ENCODE results near the gene EXOSC10. TPM values are rescaled to one million over a fixed set of nuclear protein-coding genes. Genes with fewer than 3 reads are reported as not detected.
A peak's percentile ranks its signal among the peaks of the same experiment; 100 is the strongest.

EXOSC10 gene
- total and polyA plus RNA-seq, 2 of the 13 experiments (the other 11 are each of a cell fraction or from before 2014, with no cell fraction given), result 48.4 to 67.6 TPM

GRCh38 chr1:11099310-11100148 lies at the start of gene EXOSC10 (continued):
- TF ChIP-seq ZNF275 (CRISPR knock-in tag; IDR thresholded peaks at IDR 0.05; ENCODE audit: borderline replicate concordance) (peak; percentile 82; the same call in 1 of the 2 replicates), AHDC1 (CRISPR knock-in tag; IDR thresholded peaks at IDR 0.05; ENCODE audit: borderline replicate concordance) (0 out of 2 replicates have a peak, but pooled peaks have one; percentile 14), YY1 (IDR thresholded peaks at IDR 0.05; ENCODE audit: insufficient read depth, insufficient replicate concordance, low read depth, low read length) (peak; percentile 98), PAF1 (CRISPR knock-in tag; IDR thresholded peaks at IDR 0.05) (no peak), ZNF17 (CRISPR knock-in tag; IDR thresholded peaks at IDR 0.05) (no peak), HNRNPLL (IDR thresholded peaks at IDR 0.05; ENCODE audit: low read depth, low read length, poor library complexity, severe bottlenecking) (peak; percentile 66), ZNF816 (CRISPR knock-in tag; IDR thresholded peaks at IDR 0.05; ENCODE audit: borderline replicate concordance) (peak; percentile 84; the same call in 1 of the 2 replicates), HOXA7 (CRISPR knock-in tag; IDR thresholded peaks at IDR 0.05) (no peak), ZNF329 (CRISPR knock-in tag; IDR thresholded peaks at IDR 0.05; ENCODE audit: low read depth) (no peak), DMAP1 (CRISPR knock-in tag; IDR thresholded peaks at IDR 0.05) (peak; percentile 80; the same call in 1 of the 2 replicates), ZNF333 (CRISPR knock-in tag; IDR thresholded peaks at IDR 0.05; ENCODE audit: borderline replicate concordance) (peak; percentile 89; the same call in 1 of the 2 replicates), POLR2AphosphoS2 (IDR thresholded peaks at IDR 0.05; ENCODE audit: low read depth, low read length) (0 out of 2 replicates have a peak, but pooled peaks have one; percentile 38), ZNF30 (CRISPR knock-in tag; IDR thresholded peaks at IDR 0.05) (0 out of 2 replicates have a peak, but pooled peaks have one; percentile 57), SRSF1 (optimal IDR thresholded peaks at IDR 0.05; ENCODE audit: low read depth, low read length) (peak; percentile 26)
- TF ChIP-seq, protein P1, sequence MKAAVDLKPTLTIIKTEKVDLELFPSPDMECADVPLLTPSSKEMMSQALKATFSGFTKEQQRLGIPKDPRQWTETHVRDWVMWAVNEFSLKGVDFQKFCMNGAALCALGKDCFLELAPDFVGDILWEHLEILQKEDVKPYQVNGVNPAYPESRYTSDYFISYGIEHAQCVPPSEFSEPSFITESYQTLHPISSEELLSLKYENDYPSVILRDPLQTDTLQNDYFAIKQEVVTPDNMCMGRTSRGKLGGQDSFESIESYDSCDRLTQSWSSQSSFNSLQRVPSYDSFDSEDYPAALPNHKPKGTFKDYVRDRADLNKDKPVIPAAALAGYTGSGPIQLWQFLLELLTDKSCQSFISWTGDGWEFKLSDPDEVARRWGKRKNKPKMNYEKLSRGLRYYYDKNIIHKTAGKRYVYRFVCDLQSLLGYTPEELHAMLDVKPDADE (CRISPR knock-in tag; IDR thresholded peaks at IDR 0.05), result no peak
- TF ChIP-seq, protein P2, sequence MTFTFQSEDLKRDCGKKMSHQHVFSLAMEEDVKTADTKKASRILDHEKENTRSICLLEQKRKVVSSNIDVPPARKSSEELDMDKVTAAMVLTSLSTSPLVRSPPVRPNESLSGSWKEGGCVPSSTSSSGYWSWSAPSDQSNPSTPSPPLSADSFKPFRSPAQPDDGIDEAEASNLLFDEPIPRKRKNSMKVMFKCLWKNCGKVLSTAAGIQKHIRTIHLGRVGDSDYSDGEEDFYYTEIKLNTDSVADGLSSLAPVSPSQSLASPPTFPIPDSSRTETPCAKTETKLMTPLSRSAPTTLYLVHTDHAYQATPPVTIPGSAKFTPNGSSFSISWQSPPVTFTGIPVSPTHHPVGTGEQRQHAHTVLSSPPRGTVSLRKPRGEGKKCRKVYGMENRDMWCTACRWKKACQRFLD (CRISPR knock-in tag; IDR thresholded peaks at IDR 0.05; ENCODE audit: borderline replicate concordance), result peak; percentile 85; the same call in 1 of the 2 replicates
- TF ChIP-seq, protein P3, sequence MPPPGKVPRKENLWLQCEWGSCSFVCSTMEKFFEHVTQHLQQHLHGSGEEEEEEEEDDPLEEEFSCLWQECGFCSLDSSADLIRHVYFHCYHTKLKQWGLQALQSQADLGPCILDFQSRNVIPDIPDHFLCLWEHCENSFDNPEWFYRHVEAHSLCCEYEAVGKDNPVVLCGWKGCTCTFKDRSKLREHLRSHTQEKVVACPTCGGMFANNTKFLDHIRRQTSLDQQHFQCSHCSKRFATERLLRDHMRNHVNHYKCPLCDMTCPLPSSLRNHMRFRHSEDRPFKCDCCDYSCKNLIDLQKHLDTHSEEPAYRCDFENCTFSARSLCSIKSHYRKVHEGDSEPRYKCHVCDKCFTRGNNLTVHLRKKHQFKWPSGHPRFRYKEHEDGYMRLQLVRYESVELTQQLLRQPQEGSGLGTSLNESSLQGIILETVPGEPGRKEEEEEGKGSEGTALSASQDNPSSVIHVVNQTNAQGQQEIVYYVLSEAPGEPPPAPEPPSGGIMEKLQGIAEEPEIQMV (CRISPR knock-in tag; IDR thresholded peaks at IDR 0.05; ENCODE audit: low read depth), result no peak

Measured in HepG2 (cell line).